ENCODE measurements around the gene SH2D3C.

Gene SH2D3C

GRCh38 chr9:127712371-127712770 is 66.1 kb downstream of the SH2D3C start:
- no peaks in the 10 kb centered on the region for H3K36me3 ChIP-seq
- no peaks in the 10 kb centered on the region for H3K27me3 ChIP-seq (ENCODE audit: insufficient read depth, low read depth, severe bottlenecking)
- no peak overlapping the region for H3K4me3 ChIP-seq (ENCODE audit: low read depth, low read length)
- no peak for DNase-seq
- no peak for TF ChIP-seq CTCF (IDR thresholded peaks at IDR 0.05; ENCODE audit: low read depth, low read length)
- H3K27ac ChIP-seq = no peak overlapping the region
- peaks cover 4% of the 10 kb centered on the region for H3K9me3 ChIP-seq (ENCODE audit: severe bottlenecking)

GRCh38 chr9:127711831-127712274 is 66.6 kb downstream of the SH2D3C start:
- DNase-seq = peak; percentile 67
- Histone ChIP-seq H3K9me3 (ENCODE audit: severe bottlenecking) (peaks cover 4% of the 10 kb centered on the region), H3K4me3 (ENCODE audit: low read depth, low read length) (no peak overlapping the region), H3K27ac (no peak overlapping the region), H3K36me3 (no peaks in the 10 kb centered on the region), H3K27me3 (ENCODE audit: insufficient read depth, low read depth, severe bottlenecking) (no peaks in the 10 kb centered on the region)
- peak; percentile 53 for TF ChIP-seq CTCF (IDR thresholded peaks at IDR 0.05; ENCODE audit: low read depth, low read length)

GRCh38 chr9:127711226-127711701 is 67.2 kb downstream of the SH2D3C start:
- no peak for DNase-seq
- Histone ChIP-seq H3K9me3 (ENCODE audit: severe bottlenecking) (peaks cover 4% of the 10 kb centered on the region), H3K27me3 (ENCODE audit: insufficient read depth, low read depth, severe bottlenecking) (no peaks in the 10 kb centered on the region), H3K4me3 (ENCODE audit: low read depth, low read length) (no peak overlapping the region), H3K36me3 (no peaks in the 10 kb centered on the region), H3K27ac (no peak overlapping the region)
- no peak for TF ChIP-seq CTCF (IDR thresholded peaks at IDR 0.05; ENCODE audit: low read depth, low read length)

GRCh38 chr9:127710204-127710783 is 68.2 kb downstream of the SH2D3C start:
- H3K27ac ChIP-seq = no peak overlapping the region
- H3K27me3 ChIP-seq (ENCODE audit: insufficient read depth, low read depth, severe bottlenecking) = no peaks in the 10 kb centered on the region
- DNase-seq = no peak
- no peak overlapping the region for H3K4me3 ChIP-seq (ENCODE audit: low read depth, low read length)
- H3K36me3 ChIP-seq = no peaks in the 10 kb centered on the region
- TF ChIP-seq CTCF (IDR thresholded peaks at IDR 0.05; ENCODE audit: low read depth, low read length) = no peak
- peaks cover 4% of the 10 kb centered on the region for H3K9me3 ChIP-seq (ENCODE audit: severe bottlenecking)

GRCh38 chr9:127708952-127709587 is 69.4 kb downstream of the SH2D3C start:
- H3K4me3 ChIP-seq (ENCODE audit: low read depth, low read length) = no peak overlapping the region
- no peaks in the 10 kb centered on the region for H3K36me3 ChIP-seq
- no peak overlapping the region for H3K27ac ChIP-seq
- no peaks in the 10 kb centered on the region for H3K27me3 ChIP-seq (ENCODE audit: insufficient read depth, low read depth, severe bottlenecking)
- DNase-seq = no peak
- peaks cover 4% of the 10 kb centered on the region for H3K9me3 ChIP-seq (ENCODE audit: severe bottlenecking)
- no peak for TF ChIP-seq CTCF (IDR thresholded peaks at IDR 0.05; ENCODE audit: low read depth, low read length)
